ENCODE data around the gene RASA4. TPM values are rescaled to one million over a fixed set of nuclear protein-coding genes. Genes with fewer than 3 reads are reported as not detected.
"Not testable (repeated sequence)": the region's sequence is repeated elsewhere in the genome, so short reads cannot be mapped to it uniquely, and the experiment has no call there.

The RASA4 gene
- total RNA-seq = 100 to 1,000 TPM in 2 of 5 experiments, 10 to 100 TPM in 3; 44.0 to 104 (median 62.9) TPM
- polyA plus RNA-seq = 10 to 100 TPM; 24.6 to 44.1 TPM
- 0.67 reads per million for total RNA-seq

DNA sequence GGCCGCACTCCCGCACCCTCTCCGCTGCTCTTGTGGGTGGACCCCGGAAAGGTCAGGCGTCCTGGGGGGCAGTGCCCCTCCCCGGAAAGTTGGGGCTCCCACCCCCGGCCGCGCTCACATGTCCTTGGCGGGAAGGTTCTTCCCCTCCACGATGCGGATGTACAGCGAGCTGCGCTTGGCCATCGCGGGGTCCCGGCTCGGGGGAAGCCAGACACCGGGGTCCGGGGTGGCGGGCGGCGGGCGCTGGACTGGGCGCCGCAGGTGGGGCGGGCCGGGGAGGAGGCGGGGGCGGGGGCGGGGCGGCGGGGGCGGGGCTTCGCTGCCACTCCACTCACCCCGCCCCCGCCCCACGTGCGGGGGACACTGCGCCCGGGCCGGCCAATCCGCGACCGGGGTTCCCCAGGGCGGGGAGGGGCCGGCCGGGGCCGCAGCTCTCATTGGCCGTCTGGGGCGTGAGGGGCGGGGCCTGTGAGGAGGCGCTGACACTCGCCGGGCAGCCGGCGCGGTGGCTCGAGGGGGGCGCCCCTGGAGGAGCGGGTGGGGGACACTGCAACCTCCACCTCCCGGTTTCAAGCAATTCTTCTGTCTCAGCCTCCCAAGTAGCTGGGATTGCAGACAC, at the start of gene RASA4:
Gene RASA4 (minus strand): TSS at position 250 of the 619 bp plus-strand sequence. CDS start 67 bp downstream, at position 183.
- POLR2A ChIA-PET; H3K27me3 ChIP-seq (ENCODE audit: control insufficient read depth in 2 of 2, insufficient read depth in 2 of 2, low read length in 2 of 2); H3K4me1 ChIP-seq (ENCODE audit: control insufficient read depth in 2 of 2, insufficient read depth in 2 of 2, low read length in 2 of 2); H3K27me3 Mint-ChIP-seq; H3K9me3 Mint-ChIP-seq; H3K4me3 ChIP-seq (ENCODE audit: low read length); H3K36me3 ChIP-seq (ENCODE audit: control insufficient read depth in 2 of 3, insufficient read depth in 3 of 3, low read length in 3 of 3); CTCF ChIA-PET; H3K36me3 Mint-ChIP-seq; H3K4me1 Mint-ChIP-seq; intact Hi-C loops (cut with micrococcal nuclease); H3K9me3 ChIP-seq (ENCODE audit: control insufficient read depth in 2 of 3, low read length in 3 of 3); H3K27ac ChIP-seq (ENCODE audit: low read depth, low read length): not testable (repeated sequence)
- peak in 6 of 9 donors; percentile 10 to 70 (median 40) for DNase-seq
- Mint-ChIP-seq H3K4me3 (peak within 1 kb of the TSS in 4 of 10 donors; percentile 16 to 76 (median 54)), H3K27ac (peak within 1 kb of the TSS in 1 of 9 donors; percentile 67)
- ATAC-seq = peak; percentile 99

DNA sequence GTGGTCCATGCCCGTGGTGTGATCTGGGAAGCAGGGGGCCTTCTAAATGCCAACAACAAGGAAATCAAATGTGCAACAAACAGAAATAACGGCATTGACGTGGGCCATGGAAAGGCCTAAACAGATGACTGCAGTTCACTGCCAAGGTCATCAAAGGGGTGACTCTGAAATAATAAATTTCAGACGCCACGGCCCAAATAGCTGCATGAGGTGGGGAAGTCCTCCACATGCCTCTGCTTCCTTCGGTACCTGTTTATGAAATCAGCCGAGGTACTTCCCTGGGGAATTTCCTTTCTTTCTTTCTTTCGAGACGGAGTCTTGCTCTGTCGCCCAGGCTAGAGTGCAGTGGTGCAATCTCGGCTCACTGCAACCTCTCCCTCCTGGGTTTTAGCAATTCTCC, 48.2 kb upstream of the RASA4 start:
- H3K36me3 ChIP-seq (ENCODE audit: control insufficient read depth in 2 of 3, insufficient read depth in 3 of 3, low read length in 3 of 3); H3K27me3 Mint-ChIP-seq; H3K4me1 Mint-ChIP-seq; H3K4me3 ChIP-seq (ENCODE audit: low read length); H3K27ac Mint-ChIP-seq; H3K4me3 Mint-ChIP-seq; H3K9me3 Mint-ChIP-seq; POLR2A ChIA-PET; ATAC-seq; H3K9me3 ChIP-seq (ENCODE audit: control insufficient read depth in 2 of 3, low read length in 3 of 3); H3K27me3 ChIP-seq (ENCODE audit: control insufficient read depth in 2 of 2, insufficient read depth in 2 of 2, low read length in 2 of 2); H3K27ac ChIP-seq (ENCODE audit: low read depth, low read length); H3K4me1 ChIP-seq (ENCODE audit: control insufficient read depth in 2 of 2, insufficient read depth in 2 of 2, low read length in 2 of 2); DNase-seq; H3K36me3 Mint-ChIP-seq; CTCF ChIA-PET; intact Hi-C loops (cut with micrococcal nuclease): not testable (repeated sequence)

DNA sequence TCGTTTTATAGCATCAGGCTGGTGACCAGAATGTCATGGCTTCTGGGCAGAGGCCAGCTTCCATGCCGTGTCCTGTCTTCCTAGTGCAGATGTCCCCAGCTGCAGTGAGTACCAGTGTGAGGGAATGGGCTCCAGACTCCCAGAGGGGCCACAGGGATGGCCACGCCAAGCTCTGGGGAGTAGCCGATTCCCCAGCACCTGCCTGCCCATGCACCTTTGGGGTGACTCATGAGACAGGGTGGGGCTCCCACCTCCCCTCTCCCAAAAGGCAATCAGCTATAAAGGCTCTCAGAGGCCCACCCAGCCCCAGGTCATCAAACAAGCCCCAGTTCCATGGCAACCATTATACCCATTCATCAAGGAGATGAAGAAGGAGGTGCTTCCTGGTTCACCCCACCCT, 33.4 kb upstream of the RASA4 start, which contains the start of gene SPDYE2B:
Gene SPDYE2B (plus strand): TSS at position 396 of the 400 bp plus-strand sequence. CDS start 2,030 bp downstream, outside the sequence.
- H3K9me3 Mint-ChIP-seq; H3K27ac ChIP-seq (ENCODE audit: low read depth, low read length); POLR2A ChIA-PET; H3K27me3 ChIP-seq (ENCODE audit: control insufficient read depth in 2 of 2, insufficient read depth in 2 of 2, low read length in 2 of 2); DNase-seq; H3K4me3 Mint-ChIP-seq; H3K9me3 ChIP-seq (ENCODE audit: control insufficient read depth in 2 of 3, low read length in 3 of 3); CTCF ChIA-PET; H3K36me3 ChIP-seq (ENCODE audit: control insufficient read depth in 2 of 3, insufficient read depth in 3 of 3, low read length in 3 of 3); H3K4me1 ChIP-seq (ENCODE audit: control insufficient read depth in 2 of 2, insufficient read depth in 2 of 2, low read length in 2 of 2); H3K4me3 ChIP-seq (ENCODE audit: low read length); H3K27me3 Mint-ChIP-seq; intact Hi-C loops (cut with micrococcal nuclease); ATAC-seq; H3K4me1 Mint-ChIP-seq; H3K36me3 Mint-ChIP-seq: not testable (repeated sequence)
- peak within 1 kb of the TSS in 1 of 9 donors; percentile 17 for H3K27ac Mint-ChIP-seq

DNA sequence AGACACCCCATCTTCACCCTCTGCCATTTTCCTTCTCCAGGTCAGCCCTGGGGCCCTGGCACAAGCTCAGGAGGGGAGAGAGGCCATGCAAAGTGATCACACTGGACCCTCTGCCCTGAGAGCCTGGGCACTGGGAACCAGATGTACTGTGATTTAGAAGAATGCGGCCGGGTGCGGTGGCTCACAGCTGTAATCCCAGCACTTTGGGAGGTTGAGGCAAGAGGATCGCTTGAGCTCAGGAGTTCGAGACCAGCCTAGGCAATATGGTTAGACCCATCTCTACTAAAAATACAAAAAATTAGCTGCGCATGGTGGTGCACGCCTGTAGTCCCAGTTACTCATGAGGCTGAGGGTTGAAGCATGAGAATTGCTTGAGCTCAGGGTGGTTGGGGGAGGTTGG, 31.3 kb upstream of the RASA4 start:
- H3K36me3 Mint-ChIP-seq; H3K4me3 Mint-ChIP-seq; POLR2A ChIA-PET; H3K27me3 ChIP-seq (ENCODE audit: control insufficient read depth in 2 of 2, insufficient read depth in 2 of 2, low read length in 2 of 2); H3K27me3 Mint-ChIP-seq; ATAC-seq; H3K27ac Mint-ChIP-seq; H3K27ac ChIP-seq (ENCODE audit: low read depth, low read length); intact Hi-C loops (cut with micrococcal nuclease); H3K9me3 ChIP-seq (ENCODE audit: control insufficient read depth in 2 of 3, low read length in 3 of 3); DNase-seq; H3K36me3 ChIP-seq (ENCODE audit: control insufficient read depth in 2 of 3, insufficient read depth in 3 of 3, low read length in 3 of 3); H3K4me3 ChIP-seq (ENCODE audit: low read length); H3K9me3 Mint-ChIP-seq; H3K4me1 ChIP-seq (ENCODE audit: control insufficient read depth in 2 of 2, insufficient read depth in 2 of 2, low read length in 2 of 2); CTCF ChIA-PET; H3K4me1 Mint-ChIP-seq: not testable (repeated sequence)

DNA sequence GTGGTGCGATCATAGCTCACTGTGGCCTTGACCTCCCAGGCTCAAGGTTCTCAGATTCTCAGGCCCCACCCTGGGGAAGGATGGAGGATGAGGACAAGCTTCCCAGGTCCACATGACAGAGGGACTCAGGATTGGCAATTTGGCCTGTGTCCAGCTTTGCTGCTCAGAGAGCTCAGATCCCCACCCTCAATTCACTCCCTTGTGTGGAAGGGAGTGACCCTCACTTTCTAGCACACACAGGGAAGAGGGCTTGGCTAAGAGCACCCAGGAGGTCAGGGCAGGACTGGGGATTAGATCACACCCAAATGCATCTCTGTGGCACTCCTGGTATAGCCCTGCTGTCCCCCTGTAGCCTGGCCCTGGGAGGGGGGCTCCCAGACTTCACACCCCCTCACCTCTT, 26.8 kb upstream of the RASA4 start:
- H3K27me3 Mint-ChIP-seq; H3K27me3 ChIP-seq (ENCODE audit: control insufficient read depth in 2 of 2, insufficient read depth in 2 of 2, low read length in 2 of 2); H3K4me3 Mint-ChIP-seq; H3K4me1 Mint-ChIP-seq; intact Hi-C loops (cut with micrococcal nuclease); H3K27ac Mint-ChIP-seq; CTCF ChIA-PET; H3K36me3 Mint-ChIP-seq; H3K4me3 ChIP-seq (ENCODE audit: low read length); POLR2A ChIA-PET; H3K27ac ChIP-seq (ENCODE audit: low read depth, low read length); H3K9me3 ChIP-seq (ENCODE audit: control insufficient read depth in 2 of 3, low read length in 3 of 3); H3K36me3 ChIP-seq (ENCODE audit: control insufficient read depth in 2 of 3, insufficient read depth in 3 of 3, low read length in 3 of 3); H3K4me1 ChIP-seq (ENCODE audit: control insufficient read depth in 2 of 2, insufficient read depth in 2 of 2, low read length in 2 of 2); ATAC-seq; H3K9me3 Mint-ChIP-seq; DNase-seq: not testable (repeated sequence)

DNA sequence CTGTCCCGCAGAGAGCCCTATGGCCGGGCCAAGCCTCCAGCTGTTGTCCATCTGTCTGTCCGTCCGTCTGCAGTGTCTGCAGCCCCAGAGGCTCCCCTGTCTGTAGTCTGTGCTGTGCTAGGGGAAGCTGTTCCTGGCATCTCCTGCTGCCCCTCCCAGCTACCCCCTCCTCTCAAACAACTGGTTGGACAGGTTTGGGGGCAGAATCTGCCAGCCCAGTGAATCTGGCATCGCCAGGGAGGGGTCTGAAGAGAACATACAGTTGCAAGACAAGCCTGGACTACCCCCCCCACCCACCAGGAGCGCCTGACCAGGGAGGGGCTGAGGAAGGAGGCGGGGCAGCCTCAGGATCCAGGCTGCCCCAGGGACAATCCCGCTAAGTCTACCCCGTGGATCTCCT, 26.1 kb upstream of the RASA4 start, which contains the start of gene UPK3BL1:
Gene UPK3BL1 (minus strand): TSS at position 101 of the 400 bp plus-strand sequence. CDS start 50 bp downstream, at position 51.
- DNase-seq; H3K4me1 Mint-ChIP-seq; H3K9me3 Mint-ChIP-seq; H3K4me3 Mint-ChIP-seq; H3K36me3 Mint-ChIP-seq; H3K27me3 Mint-ChIP-seq; H3K27ac Mint-ChIP-seq; POLR2A ChIA-PET; ATAC-seq; H3K27ac ChIP-seq (ENCODE audit: low read depth, low read length); H3K9me3 ChIP-seq (ENCODE audit: control insufficient read depth in 2 of 3, low read length in 3 of 3); H3K4me3 ChIP-seq (ENCODE audit: low read length); H3K4me1 ChIP-seq (ENCODE audit: control insufficient read depth in 2 of 2, insufficient read depth in 2 of 2, low read length in 2 of 2); intact Hi-C loops (cut with micrococcal nuclease); CTCF ChIA-PET; H3K36me3 ChIP-seq (ENCODE audit: control insufficient read depth in 2 of 3, insufficient read depth in 3 of 3, low read length in 3 of 3); H3K27me3 ChIP-seq (ENCODE audit: control insufficient read depth in 2 of 2, insufficient read depth in 2 of 2, low read length in 2 of 2): not testable (repeated sequence)

DNA sequence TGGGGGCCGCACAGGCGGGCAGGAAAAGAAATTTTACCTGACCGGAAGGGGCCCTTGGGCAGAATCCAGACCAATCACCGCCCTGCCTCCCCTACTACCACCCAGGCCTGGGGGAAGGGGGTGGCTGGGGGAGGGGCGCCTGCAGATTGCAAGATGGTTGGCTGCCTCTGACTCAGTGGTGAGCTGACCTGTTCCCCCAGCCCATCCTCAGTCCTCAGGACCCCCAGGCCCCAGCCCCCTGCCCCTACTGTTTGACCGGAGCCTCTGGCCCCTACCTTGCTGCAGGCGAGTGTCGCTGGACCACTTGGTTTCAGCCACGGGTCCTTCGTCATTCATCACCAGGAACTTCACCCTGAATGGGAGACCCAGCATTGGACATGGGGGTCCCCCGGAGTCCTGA, 22.3 kb upstream of the RASA4 start:
- intact Hi-C loops (cut with micrococcal nuclease); H3K27ac Mint-ChIP-seq; H3K27me3 ChIP-seq (ENCODE audit: control insufficient read depth in 2 of 2, insufficient read depth in 2 of 2, low read length in 2 of 2); POLR2A ChIA-PET; H3K27ac ChIP-seq (ENCODE audit: low read depth, low read length); H3K27me3 Mint-ChIP-seq; H3K4me1 Mint-ChIP-seq; H3K4me1 ChIP-seq (ENCODE audit: control insufficient read depth in 2 of 2, insufficient read depth in 2 of 2, low read length in 2 of 2); H3K4me3 Mint-ChIP-seq; H3K9me3 ChIP-seq (ENCODE audit: control insufficient read depth in 2 of 3, low read length in 3 of 3); CTCF ChIA-PET; H3K4me3 ChIP-seq (ENCODE audit: low read length); DNase-seq; H3K36me3 ChIP-seq (ENCODE audit: control insufficient read depth in 2 of 3, insufficient read depth in 3 of 3, low read length in 3 of 3); ATAC-seq; H3K9me3 Mint-ChIP-seq; H3K36me3 Mint-ChIP-seq: not testable (repeated sequence)

All from naive thymus-derived CD4-positive, alpha-beta T cell (primary cell).